SK-MEL-5 (cell line): Measurements from ENCODE around the gene PEAR1. TPM values are rescaled to one million over a fixed set of nuclear protein-coding genes. Genes with fewer than 3 reads are reported as not detected.

ENCODE experiments used
- DNase-seq: peaks from one replicate; pipeline ENCODE4 v3.0.0-alpha.2; 2016; ENCODE audit warnings: low read depth, low spot score
- in situ Hi-C: cut with HindIII; loops from 2 replicates; pipeline ENCODE4 v1.10.0; 2016; ENCODE audit warnings: low sequenced_read_pairs, high pct_unique_total_duplicates, low pct_unique_long_range_greater_than_20kb
- small RNA-seq, 2 experiments: library from RNA; depleted of rRNA; stranded (forward); fragments of <200 nt; gene quantifications; one replicate each; pipeline ENCODE3, GENCODE V24; 2014
- total RNA-seq: library from RNA; depleted of rRNA; stranded (reverse); fragments of >200 nt; shearing (Covaris generic); gene quantifications from 2 replicates; pipeline ENCODE4 v1.2.3, GENCODE V29; 2014; rRNA removed

The PEAR1 gene
- total RNA-seq, 1 experiment from 2014 or later, result not detected

GRCh38 chr1:156957634-156958033, 64.1 kb downstream of the PEAR1 start:
- in situ Hi-C loops, result no loop called here

GRCh38 chr1:156958247-156958714, 64.8 kb downstream of the PEAR1 start:
- in situ Hi-C loops, result no loop called here
- no peak for DNase-seq

More at GRCh38 chr1:156957634-156958033, 64.1 kb downstream of the PEAR1 start:
- no peak for DNase-seq

- DNase-seq, result no peak
- in situ Hi-C loops, result no loop called here
Measured at GRCh38 chr1:156959414-156959813, 65.9 kb downstream of the PEAR1 start.

GRCh38 chr1:156959925-156960324, 66.4 kb downstream of the PEAR1 start:
- no peak for DNase-seq
- in situ Hi-C loops, result no loop called here

- in situ Hi-C loops, result no loop called here
- DNase-seq, result peak; percentile 64
Measured at GRCh38 chr1:156961709-156962108, 68.2 kb downstream of the PEAR1 start.

GRCh38 chr1:156963621-156964020, 70.1 kb downstream of the PEAR1 start:
- DNase-seq, result no peak
- in situ Hi-C loops, result no loop called here

- DNase-seq, result no peak
- in situ Hi-C loops, result no loop called here
Measured at GRCh38 chr1:156964441-156964840, 70.9 kb downstream of the PEAR1 start.

Small RNA genes lying within 50 kb of the gene (small RNA-seq; reads per million reads assigned to genes)
- 0 to 0.14 reads per million in 2 experiments for gene MIR765

Other genes with a start within 250 kb of the PEAR1 start
- gene NES, start 216.3 kb upstream of the PEAR1 start, total RNA-seq, result 81.0 and 97.4 TPM in 2 replicates
- gene CRABP2, start 188.1 kb upstream of the PEAR1 start, total RNA-seq, result 0.29 TPM in 1 of 2 replicates, not detected in the other
- 12.5 and 15.1 TPM in 2 replicates for gene METTL25B, start 165.2 kb upstream of the PEAR1 start, total RNA-seq
- gene ISG20L2, start 165.0 kb upstream of the PEAR1 start, total RNA-seq, result 20.0 and 29.1 TPM in 2 replicates
- 152 and 180 TPM in 2 replicates for gene MRPL24, start 152.6 kb upstream of the PEAR1 start, total RNA-seq
- gene HDGF, start 142.0 kb upstream of the PEAR1 start, total RNA-seq, result 189 and 191 TPM in 2 replicates
- 30.6 and 34.0 TPM in 2 replicates for gene PRCC, start 126.2 kb upstream of the PEAR1 start, total RNA-seq
- gene SH2D2A, start 76.9 kb upstream of the PEAR1 start, total RNA-seq, result 0.32 TPM in 1 of 2 replicates, not detected in the other
- not detected in 2 replicates for gene INSRR, start 34.6 kb upstream of the PEAR1 start, total RNA-seq
- 0.32 and 0.53 TPM in 2 replicates for gene NTRK1, start 32.9 kb upstream of the PEAR1 start, total RNA-seq
- gene LRRC71, start 26.9 kb downstream of the PEAR1 start, total RNA-seq, result not detected in 2 replicates
- gene ARHGEF11, start 152.0 kb downstream of the PEAR1 start, total RNA-seq, result 37.9 and 40.9 TPM in 2 replicates
- gene ETV3L, start 206.1 kb downstream of the PEAR1 start, total RNA-seq, result not detected in 2 replicates
- 22.6 and 24.0 TPM in 2 replicates for gene ETV3, start 244.7 kb downstream of the PEAR1 start, total RNA-seq